GM23248 (cell line): ENCODE measurements around the gene ACTL6A.

Experiments
- EZH2 ChIP-seq: fragments of 200-600 bp; sonication (generic); IDR thresholded peaks from 2 replicates; pipeline ENCODE4 v1.6.1; 2018; ENCODE audit warnings: antibody characterized with exemption, mild to moderate bottlenecking; ENCODE audit not compliant: insufficient read depth, poor library complexity, severe bottlenecking
- EZH2phosphoT487 ChIP-seq: fragments of 200-600 bp; sonication (generic); IDR thresholded peaks from 2 replicates; pipeline ENCODE4 v1.6.1; 2018; ENCODE audit warnings: antibody characterized with exemption, moderate library complexity, mild to moderate bottlenecking, low read depth; ENCODE audit not compliant: insufficient read depth

DNA sequence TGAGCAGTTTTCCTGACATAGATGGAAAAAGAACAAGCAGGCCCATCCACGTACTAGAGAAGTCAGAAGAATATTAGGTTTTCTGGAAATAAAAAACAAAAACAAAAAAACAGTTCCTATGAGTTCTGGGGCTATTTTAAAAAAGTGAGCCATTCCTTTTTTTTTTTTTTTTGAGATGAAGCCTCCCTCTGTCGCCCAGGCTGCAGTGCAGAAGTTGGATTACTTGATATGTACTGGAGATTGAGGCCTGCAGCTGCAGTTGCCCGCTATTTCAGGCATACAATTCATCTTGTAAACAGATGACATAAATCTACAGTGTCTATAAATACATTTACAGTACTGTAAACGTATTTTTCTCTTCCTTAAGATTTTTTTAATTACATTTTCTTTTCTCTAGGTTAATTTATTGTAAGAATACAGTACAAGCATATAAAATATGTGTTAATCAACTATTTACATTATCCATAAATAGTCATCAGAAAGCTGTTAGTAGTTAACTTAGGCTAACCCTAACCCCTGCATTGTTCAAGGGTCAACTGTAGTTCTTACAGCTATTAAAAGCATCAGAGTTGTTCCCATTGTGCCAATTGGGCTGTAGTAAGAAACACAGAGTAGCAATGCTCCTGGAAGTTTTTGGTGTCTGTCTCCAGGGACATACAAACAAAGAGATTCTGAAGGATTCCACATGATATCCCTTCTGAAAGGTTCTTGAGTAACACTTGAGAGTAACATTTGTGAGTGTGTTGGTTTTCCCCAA lies 11.2 kb upstream of the ACTL6A start:
- TF ChIP-seq EZH2 = no peak
- no peak for TF ChIP-seq EZH2phosphoT487
